Measurements from ENCODE around the gene CGGBP1.

CGGBP1 gene, protein sequence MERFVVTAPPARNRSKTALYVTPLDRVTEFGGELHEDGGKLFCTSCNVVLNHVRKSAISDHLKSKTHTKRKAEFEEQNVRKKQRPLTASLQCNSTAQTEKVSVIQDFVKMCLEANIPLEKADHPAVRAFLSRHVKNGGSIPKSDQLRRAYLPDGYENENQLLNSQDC

GRCh38 chr3:88058581-88059379 lies at the start of gene CGGBP1, which contains the start of gene ZNF654:
CGGBP1 (minus strand) TSS chr3:88059005; CDS start chr3:88055976, 3,029 bp downstream.
ZNF654 (plus strand) TSS chr3:88059255; CDS start chr3:88059320, 65 bp downstream.
- DNase-seq (ENCODE audit: low read depth in 3 of 3): peak; percentile 96 to 98 (median 97)

DNA sequence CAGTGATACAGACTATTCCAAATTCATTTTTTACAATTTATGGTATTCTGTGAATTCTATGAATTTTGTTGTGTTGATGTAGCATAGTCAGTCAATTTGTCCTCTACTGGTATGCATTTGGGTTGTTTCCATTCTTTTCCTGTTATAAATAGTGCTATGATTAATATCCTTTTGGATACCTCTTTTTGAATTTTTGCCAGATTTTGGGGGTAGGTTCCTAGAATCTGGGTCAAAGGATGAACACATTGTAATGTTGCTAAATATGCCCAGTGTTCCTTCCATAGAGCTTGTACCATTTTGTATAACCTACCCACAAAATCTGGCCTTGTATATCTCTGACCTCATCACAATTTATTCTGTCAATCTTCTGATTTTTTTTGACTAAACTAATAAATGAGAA lies 46.5 kb upstream of the CGGBP1 start:
- no peak for DNase-seq (ENCODE audit: low read depth in 3 of 3)

DNA sequence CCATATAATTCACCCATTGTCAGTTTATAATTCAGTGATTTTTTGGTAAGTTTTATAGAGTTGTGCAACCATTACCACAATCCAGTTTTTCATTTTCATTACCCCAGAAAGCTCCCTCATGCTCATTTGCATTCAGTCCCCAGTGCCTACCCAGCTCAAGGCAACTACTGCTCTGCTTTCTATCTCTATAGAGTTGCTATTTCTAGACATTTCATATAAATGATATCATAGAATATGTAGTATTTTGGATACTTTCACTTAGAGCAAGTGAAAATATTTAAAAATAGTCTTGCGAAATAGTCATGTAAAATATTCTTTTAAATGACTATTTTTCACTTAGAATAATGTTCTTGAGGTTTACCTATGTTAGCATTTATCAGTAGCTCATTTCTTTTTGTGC lies 42.3 kb upstream of the CGGBP1 start:
- no peak for DNase-seq (ENCODE audit: low read depth in 3 of 3)

- no peak for DNase-seq (ENCODE audit: low read depth in 3 of 3)
Observed at GRCh38 chr3:88093266-88093665, 34.5 kb upstream of the CGGBP1 start.

- no peak for DNase-seq (ENCODE audit: low read depth in 3 of 3)
Observed at GRCh38 chr3:88092270-88092669, 33.5 kb upstream of the CGGBP1 start.

DNA sequence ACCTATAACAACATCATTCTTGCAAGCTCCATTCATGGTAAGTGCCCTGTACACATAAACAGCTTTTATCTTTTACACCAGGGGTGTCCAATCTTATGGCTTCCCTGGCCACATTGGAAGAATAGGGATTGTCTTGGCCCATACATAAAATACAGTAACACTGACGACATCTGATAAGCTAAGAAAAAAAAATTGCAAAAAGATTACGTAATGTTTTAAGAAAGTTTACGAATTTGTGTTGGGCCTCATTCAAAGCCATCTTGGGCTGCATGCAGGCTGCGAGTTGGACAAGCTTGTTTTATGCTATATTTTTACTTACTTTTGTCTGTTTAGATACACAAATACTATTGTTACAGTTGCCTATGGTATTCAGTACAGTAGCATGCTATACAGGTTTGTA lies 31.9 kb upstream of the CGGBP1 start:
- no peak for DNase-seq (ENCODE audit: low read depth in 3 of 3)

DNA sequence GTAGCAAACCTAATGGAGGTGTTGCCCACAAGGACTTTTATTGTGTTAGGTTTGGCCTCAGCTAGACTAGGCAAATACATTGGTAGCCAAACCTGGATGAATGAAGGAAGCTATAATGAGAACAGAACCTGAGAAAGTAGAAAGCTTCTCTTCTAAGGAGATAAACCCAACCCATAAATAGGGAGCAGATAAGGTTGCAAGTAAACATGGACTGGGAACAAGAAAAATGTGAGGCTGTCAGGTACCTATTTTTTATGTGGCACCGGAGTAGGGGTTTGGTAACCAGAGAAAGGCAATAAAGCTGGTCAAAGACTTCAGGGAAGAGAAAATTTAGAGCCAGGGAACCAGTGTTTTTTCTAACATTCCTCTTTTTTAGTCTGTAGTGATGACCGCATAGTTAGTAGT lies 25.3 kb upstream of the CGGBP1 start:
- no peak for DNase-seq (ENCODE audit: low read depth in 3 of 3)

- no peak for DNase-seq (ENCODE audit: low read depth in 3 of 3)
Observed at GRCh38 chr3:88082854-88083253, 24.0 kb upstream of the CGGBP1 start.

DNA sequence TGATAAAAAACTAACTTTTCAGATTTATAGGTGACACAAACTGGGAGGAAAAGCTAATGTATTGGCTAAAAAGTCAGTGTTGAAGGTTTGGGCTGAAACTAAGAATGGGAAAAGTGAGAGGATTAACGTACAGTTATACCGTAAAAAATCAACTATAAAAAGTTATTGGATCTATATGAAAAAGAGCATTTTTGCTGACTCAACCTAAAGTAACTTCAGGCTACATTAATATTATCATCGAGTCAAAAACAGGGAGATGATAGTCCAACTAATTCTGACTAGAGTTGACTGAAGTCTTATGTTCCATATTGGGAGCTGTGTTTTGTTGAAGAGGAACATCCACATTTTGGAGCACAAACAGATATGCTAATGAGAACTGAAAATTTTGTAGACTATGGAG lies 20.1 kb upstream of the CGGBP1 start:
- no peak for DNase-seq (ENCODE audit: low read depth in 3 of 3)

GRCh38 chr3:88076712-88077111 lies 17.9 kb upstream of the CGGBP1 start:
- no peak for DNase-seq (ENCODE audit: low read depth in 3 of 3)

DNA sequence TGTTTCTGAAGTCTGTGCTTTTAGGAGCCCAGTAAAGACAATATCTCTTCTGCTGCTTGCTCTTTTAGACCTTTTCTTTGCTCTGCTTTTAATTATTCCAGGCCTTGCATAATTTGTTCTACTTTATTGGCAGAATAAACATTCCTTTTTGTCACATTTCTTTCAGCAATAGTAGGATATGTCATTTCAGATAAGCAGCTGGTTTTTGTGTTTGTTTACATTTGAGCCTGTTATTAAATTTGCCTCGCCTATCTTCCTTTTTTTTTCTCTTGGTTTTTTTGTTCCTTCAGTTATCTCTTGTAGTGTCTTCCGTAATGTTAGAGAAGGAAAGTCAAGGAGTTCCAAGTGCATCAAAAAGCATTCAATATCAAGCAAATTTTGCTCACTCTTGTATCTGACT lies 16.7 kb upstream of the CGGBP1 start:
- DNase-seq (ENCODE audit: low read depth in 3 of 3): no peak

DNA sequence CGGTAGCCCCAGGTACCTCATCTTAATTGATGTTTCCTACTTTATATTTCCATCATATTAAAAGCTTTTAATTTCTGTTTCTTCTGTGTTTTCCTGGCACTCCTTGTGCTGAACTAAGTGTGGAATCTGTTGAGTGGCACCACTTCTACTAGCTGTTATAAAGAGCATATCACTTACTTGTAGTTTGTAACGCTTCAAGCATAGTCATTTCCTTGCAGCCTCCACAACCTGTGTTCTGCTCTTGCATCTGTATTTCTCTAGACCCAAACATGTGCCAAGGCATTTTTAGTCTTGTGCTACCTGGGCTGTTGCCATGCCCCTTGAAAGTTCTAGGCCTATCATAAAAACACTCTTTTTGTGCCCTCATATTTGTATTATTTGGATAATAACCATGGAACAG lies 16.3 kb upstream of the CGGBP1 start:
- no peak for DNase-seq (ENCODE audit: low read depth in 3 of 3)

DNA sequence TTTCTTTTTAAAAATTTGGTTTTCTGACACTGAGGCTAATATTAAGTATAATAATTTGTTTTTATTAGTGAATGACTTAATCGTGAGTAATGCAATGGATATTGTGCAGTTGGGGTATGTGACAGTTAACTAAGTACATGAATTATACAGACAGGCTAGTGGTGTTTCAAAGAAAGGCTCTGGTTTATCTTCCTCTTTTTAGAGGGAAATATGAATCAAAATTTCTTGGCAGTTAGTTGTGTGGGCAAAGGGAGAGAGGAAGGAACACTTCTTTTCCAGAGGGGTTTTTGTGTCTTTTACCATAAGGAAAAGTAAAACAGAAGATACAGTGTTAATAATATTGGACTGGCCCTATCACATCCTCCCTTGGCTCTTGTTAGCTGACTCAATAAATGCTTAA lies 2.9 kb upstream of the CGGBP1 start:
- DNase-seq (ENCODE audit: low read depth in 3 of 3): no peak

DNA sequence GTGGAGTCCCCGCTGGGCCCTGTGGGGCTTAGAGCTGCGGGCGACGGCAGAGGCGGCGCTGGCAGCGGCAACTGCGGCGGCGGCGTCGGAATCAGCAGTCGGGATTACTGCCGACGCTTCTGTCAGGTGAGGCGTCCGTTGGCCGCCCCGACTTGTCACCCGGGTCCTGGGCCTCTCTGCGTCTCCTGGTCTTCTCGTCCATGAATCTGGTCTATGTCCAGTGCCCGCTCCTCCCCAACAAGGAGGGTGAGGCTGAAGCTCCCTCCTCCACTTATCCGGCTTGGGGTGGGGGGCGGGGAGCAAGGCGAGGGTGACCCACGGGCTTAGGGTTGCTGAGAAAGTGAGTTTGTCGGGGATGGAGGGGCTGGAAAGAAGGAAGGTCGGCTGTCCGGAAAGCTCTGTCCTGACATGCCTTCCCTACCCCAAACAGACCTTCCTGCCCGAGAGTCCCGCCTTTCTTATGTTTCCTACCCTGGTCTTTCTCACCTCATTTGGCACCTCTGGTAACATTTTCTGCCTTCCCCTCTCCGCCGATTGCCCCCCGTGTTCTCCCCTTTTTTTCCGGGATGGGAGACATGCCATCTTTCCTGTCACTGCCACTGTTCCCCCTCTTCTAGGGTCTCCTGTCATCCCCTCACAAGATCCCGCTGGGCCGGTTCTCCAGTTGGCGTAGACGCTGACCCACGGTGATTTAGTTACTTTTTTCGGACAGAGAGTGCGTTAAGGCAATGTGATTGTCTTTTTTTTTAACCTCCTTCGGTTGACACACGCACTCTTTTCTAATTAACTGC lies 770 bp upstream of the CGGBP1 start:
- no peak for DNase-seq (ENCODE audit: low read depth in 3 of 3)

DNA sequence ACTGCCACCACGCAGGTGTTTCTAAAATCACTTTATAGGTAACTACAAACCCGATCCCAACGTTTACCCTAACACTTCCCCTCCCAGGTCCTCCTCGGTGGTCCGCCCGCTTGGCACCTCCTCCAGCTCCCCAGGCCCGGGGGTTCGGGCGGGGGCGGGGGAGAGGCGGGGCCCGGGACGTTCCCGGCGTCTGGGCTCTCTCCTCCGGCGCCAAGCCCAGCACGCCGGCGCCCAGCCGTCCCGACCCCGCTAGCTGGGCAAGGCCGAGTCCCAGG lies 562 bp downstream of the CGGBP1 start:
- no peak for DNase-seq (ENCODE audit: low read depth in 3 of 3)

DNA sequence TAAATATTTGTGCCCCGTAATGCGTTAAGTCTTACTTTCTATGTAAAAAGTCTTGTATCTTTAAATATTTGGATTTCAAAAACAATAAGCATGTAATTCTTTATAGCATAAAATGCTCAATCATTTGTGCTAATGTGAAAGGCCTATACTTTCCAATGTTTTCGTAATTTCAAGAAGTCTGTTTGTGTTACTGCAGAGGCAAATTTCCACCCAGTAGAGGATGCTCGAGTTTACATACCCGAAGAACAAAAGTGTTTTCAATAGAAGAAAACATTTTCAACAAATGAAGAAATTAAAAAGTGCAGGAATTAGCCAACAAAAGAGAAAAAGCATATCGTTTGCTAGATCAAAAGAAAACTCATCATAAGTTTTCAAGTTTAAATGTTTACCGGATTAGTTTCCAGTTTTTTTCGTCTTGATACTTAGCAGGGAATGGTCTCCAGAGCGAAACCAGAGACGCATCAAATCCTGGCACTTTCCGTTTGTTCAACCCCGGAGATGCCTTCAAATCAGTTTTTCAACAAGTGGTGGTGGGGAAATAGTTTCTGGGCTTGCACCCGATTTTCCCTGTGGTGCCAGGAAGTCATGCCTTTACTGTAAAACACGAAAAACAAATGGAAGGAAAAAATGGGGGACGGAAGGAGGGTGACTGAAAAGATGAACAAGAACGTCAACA lies 1.0 kb downstream of the CGGBP1 start:
- DNase-seq (ENCODE audit: low read depth in 3 of 3): no peak

DNA sequence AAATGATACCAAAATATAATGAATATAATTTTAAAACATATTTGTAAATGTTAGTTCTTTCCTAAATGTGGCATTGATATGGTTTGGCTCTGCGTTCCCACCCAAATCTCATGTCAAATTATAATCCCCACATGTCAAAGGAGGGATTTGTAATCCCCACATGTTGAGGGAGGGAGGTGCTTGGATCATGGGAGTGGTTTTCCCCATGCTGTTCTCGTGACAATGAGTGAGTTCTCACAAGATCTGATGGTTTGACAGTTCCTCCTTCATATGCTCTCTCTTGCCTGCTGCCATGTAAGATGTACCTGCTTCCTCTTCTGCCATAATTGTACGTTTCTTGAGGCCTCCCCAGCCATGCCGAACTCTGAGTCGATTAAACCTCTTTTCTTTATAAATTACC lies 12.0 kb downstream of the CGGBP1 start:
- no peak for DNase-seq (ENCODE audit: low read depth in 3 of 3)

GRCh38 chr3:88044411-88044810 lies 14.4 kb downstream of the CGGBP1 start:
- no peak for DNase-seq (ENCODE audit: low read depth in 3 of 3)

- DNase-seq (ENCODE audit: low read depth in 3 of 3): no peak
Observed at GRCh38 chr3:88041005-88041404, 17.8 kb downstream of the CGGBP1 start.

GRCh38 chr3:88040529-88040928 lies 18.3 kb downstream of the CGGBP1 start:
- DNase-seq (ENCODE audit: low read depth in 3 of 3): no peak

- DNase-seq (ENCODE audit: low read depth in 3 of 3): no peak
Observed at GRCh38 chr3:88038566-88038965, 20.2 kb downstream of the CGGBP1 start.

DNA sequence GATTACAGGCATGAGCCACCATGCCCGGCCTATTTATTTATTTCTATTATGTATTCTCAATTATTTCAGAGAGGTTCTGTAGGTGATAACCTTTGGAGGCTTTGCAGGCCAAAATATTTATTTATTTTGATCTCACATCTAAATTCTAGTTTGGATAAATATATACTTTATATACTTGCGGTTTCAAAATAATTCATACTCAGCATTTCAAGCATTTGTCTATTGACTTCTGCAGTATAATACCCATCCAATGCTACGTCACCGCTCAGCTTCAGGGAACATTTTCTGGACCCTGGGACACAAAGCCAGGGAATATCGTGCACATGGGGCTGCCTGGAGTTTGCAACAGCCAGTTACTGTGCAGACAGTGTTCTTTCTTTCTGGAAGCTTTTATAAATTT lies 22.6 kb downstream of the CGGBP1 start:
- no peak for DNase-seq (ENCODE audit: low read depth in 3 of 3)

Data from stimulated activated CD4-positive, alpha-beta T cell treated with anti-CD3 and anti-CD28 coated beads, TNF-alpha, amount 100 ng/mL, for 48 hours (primary cell).